Activated naive CD4-positive, alpha-beta T cell treated with anti-CD3 and anti-CD28 coated beads for 36 hours (primary cell): ENCODE results near the gene DTNB. TPM values are rescaled to one million over a fixed set of nuclear protein-coding genes. Genes with fewer than 3 reads are reported as not detected.
A peak's percentile ranks its signal among the peaks of the same experiment; 100 is the strongest.
"Not testable (repeated sequence)": the region's sequence is repeated elsewhere in the genome, so short reads cannot be mapped to it uniquely, and the experiment has no call there.

Experiments
- CTCF ChIA-PET: fragments of 350-600 bp; sonication (Branson Sonifier 250); formaldehyde crosslinking; loops from one replicate; lab custom pipeline; 2021; ENCODE audit warnings: antibody characterized with exemption; lab: Charles Lee
- DNase-seq: peaks from one replicate; pipeline ENCODE4 v3.0.0-alpha.2; 2020
- H3K27ac Mint-ChIP-seq: one replicate; pipeline ENCODE4 v1.8.0; 2021; ENCODE audit warnings: mild to moderate bottlenecking, mixed read lengths
- H3K27me3 Mint-ChIP-seq: one replicate; pipeline ENCODE4 v1.8.0; 2021; ENCODE audit warnings: low read depth, mixed read lengths
- H3K36me3 Mint-ChIP-seq: one replicate; pipeline ENCODE4 v1.8.0; 2021; ENCODE audit warnings: low read depth, mixed read lengths
- H3K4me1 Mint-ChIP-seq: one replicate; pipeline ENCODE4 v1.8.0; 2021; ENCODE audit warnings: low read depth, mixed read lengths
- H3K4me3 Mint-ChIP-seq: one replicate; pipeline ENCODE4 v1.8.0; 2021; ENCODE audit warnings: mild to moderate bottlenecking, moderate library complexity, mixed read lengths
- H3K9me3 Mint-ChIP-seq: one replicate; pipeline ENCODE4 v1.8.0; 2021; ENCODE audit warnings: mixed read lengths
- intact Hi-C: fragments of 100-400 bp; cut with micrococcal nuclease; formaldehyde crosslinking; loops from one replicate; pipeline ENCODE4 v1.15.1; 2023
- total RNA-seq, 2 experiments: library from RNA; stranded (reverse); gene quantifications; one replicate each; pipeline ENCODE4 v1.2.3, GENCODE V29; 2021

DTNB gene
- total RNA-seq, 2 experiments from 2014 or later, result 27.2 to 27.6 TPM

GRCh38 chr2:25417715-25418369 is 255.5 kb downstream of the DTNB start:
- no peak overlapping the region for H3K4me3 Mint-ChIP-seq
- H3K27me3 Mint-ChIP-seq, result no peaks in the 10 kb centered on the region
- intact Hi-C loops, result no loop called here
- peak; percentile 21 for DNase-seq
- no peak overlapping the region for H3K27ac Mint-ChIP-seq
- H3K9me3 Mint-ChIP-seq, result peaks cover 2% of the 10 kb centered on the region
- peaks cover 2% of the 10 kb centered on the region for H3K4me1 Mint-ChIP-seq
- CTCF ChIA-PET, result interaction anchor here (0.6 to 1.8 kb wide), 2 partner anchors 12 to 530 kb away, joined by 3 to 5 read pairs; no protein-coding TSS in a partner anchor
- peaks cover 18% of the 10 kb centered on the region for H3K36me3 Mint-ChIP-seq

GRCh38 chr2:25416674-25417073 is 256.7 kb downstream of the DTNB start:
- intact Hi-C loops, result no loop called here
- Mint-ChIP-seq H3K9me3 (peaks cover 2% of the 10 kb centered on the region), H3K36me3 (peaks cover 18% of the 10 kb centered on the region), H3K27me3 (no peaks in the 10 kb centered on the region), H3K4me1 (peaks cover 2% of the 10 kb centered on the region), H3K27ac (no peak overlapping the region), H3K4me3 (no peak overlapping the region)
- CTCF ChIA-PET, result interaction anchor here (0.6 to 1.8 kb wide), 2 partner anchors 13 to 20 kb away, joined by 5 read pairs; no protein-coding TSS in a partner anchor
- no peak for DNase-seq

- H3K27me3 Mint-ChIP-seq, result no peaks in the 10 kb centered on the region
- H3K9me3 Mint-ChIP-seq, result peaks cover 2% of the 10 kb centered on the region
- peaks cover 18% of the 10 kb centered on the region for H3K36me3 Mint-ChIP-seq
- no peak overlapping the region for H3K4me3 Mint-ChIP-seq
- intact Hi-C loops, result no loop called here
- DNase-seq, result no peak
- H3K4me1 Mint-ChIP-seq, result peaks cover 10% of the 10 kb centered on the region
- no peak overlapping the region for H3K27ac Mint-ChIP-seq
- CTCF ChIA-PET, result interaction anchor here (0.6 to 0.9 kb wide), 2 partner anchors 10 to 11 kb away, joined by 5 read pairs; no protein-coding TSS in a partner anchor
Observed at GRCh38 chr2:25414781-25415180, 258.6 kb downstream of the DTNB start.

GRCh38 chr2:25413409-25413808 is 260.0 kb downstream of the DTNB start:
- peaks cover 11% of the 10 kb centered on the region for H3K36me3 Mint-ChIP-seq
- H3K27me3 Mint-ChIP-seq, H3K27ac Mint-ChIP-seq, H3K4me1 Mint-ChIP-seq, H3K4me3 Mint-ChIP-seq, H3K9me3 Mint-ChIP-seq, DNase-seq, intact Hi-C loops, CTCF ChIA-PET: not testable (repeated sequence)

- CTCF ChIA-PET, result no interaction called here
- DNase-seq, result no peak
- Mint-ChIP-seq H3K36me3 (peaks cover 3% of the 10 kb centered on the region), H3K27ac (no peak overlapping the region), H3K4me3 (no peak overlapping the region), H3K27me3 (no peaks in the 10 kb centered on the region), H3K4me1 (peaks cover 8% of the 10 kb centered on the region), H3K9me3 (no peaks in the 10 kb centered on the region)
- intact Hi-C loops, result no loop called here
Observed at GRCh38 chr2:25411753-25412152, 261.6 kb downstream of the DTNB start.

- CTCF ChIA-PET, result no interaction called here
- Mint-ChIP-seq H3K9me3 (no peaks in the 10 kb centered on the region), H3K36me3 (peaks cover 3% of the 10 kb centered on the region), H3K27me3 (no peaks in the 10 kb centered on the region), H3K4me3 (no peak overlapping the region), H3K4me1 (peaks cover 8% of the 10 kb centered on the region), H3K27ac (no peak overlapping the region)
- intact Hi-C loops, result no loop called here
- DNase-seq, result no peak
Observed at GRCh38 chr2:25411281-25411680, 262.1 kb downstream of the DTNB start.

GRCh38 chr2:25410370-25410769 is 263.0 kb downstream of the DTNB start:
- Mint-ChIP-seq H3K4me3 (no peak overlapping the region), H3K4me1 (peaks cover 8% of the 10 kb centered on the region), H3K36me3 (peaks cover 3% of the 10 kb centered on the region), H3K9me3 (no peaks in the 10 kb centered on the region), H3K27ac (no peak overlapping the region), H3K27me3 (no peaks in the 10 kb centered on the region)
- no peak for DNase-seq
- CTCF ChIA-PET, result no interaction called here
- intact Hi-C loops, result no loop called here

- H3K36me3 Mint-ChIP-seq, result peaks cover 3% of the 10 kb centered on the region
- H3K4me1 Mint-ChIP-seq, result peaks cover 8% of the 10 kb centered on the region
- intact Hi-C loops, result no loop called here
- no peak overlapping the region for H3K27ac Mint-ChIP-seq
- H3K4me3 Mint-ChIP-seq, result no peak overlapping the region
- no peaks in the 10 kb centered on the region for H3K27me3 Mint-ChIP-seq
- CTCF ChIA-PET, result no interaction called here
- no peak for DNase-seq
- H3K9me3 Mint-ChIP-seq, result no peaks in the 10 kb centered on the region
Observed at GRCh38 chr2:25409468-25409867, 263.9 kb downstream of the DTNB start.

GRCh38 chr2:25409044-25409443 is 264.3 kb downstream of the DTNB start:
- Mint-ChIP-seq H3K27me3 (no peaks in the 10 kb centered on the region), H3K36me3 (peaks cover 3% of the 10 kb centered on the region), H3K9me3 (no peaks in the 10 kb centered on the region), H3K4me1 (peaks cover 8% of the 10 kb centered on the region), H3K27ac (no peak overlapping the region), H3K4me3 (no peak overlapping the region)
- CTCF ChIA-PET, result interaction anchor here (1.0 kb wide), 1 partner anchor 33 kb away, joined by 3 read pairs; no protein-coding TSS in a partner anchor
- no peak for DNase-seq
- intact Hi-C loops, result no loop called here

- CTCF ChIA-PET, result interaction anchor here (0.6 kb wide), 1 partner anchor 9 kb away, joined by 5 read pairs; no protein-coding TSS in a partner anchor
- H3K36me3 Mint-ChIP-seq, result no peaks in the 10 kb centered on the region
Observed at GRCh38 chr2:25405611-25406295, 267.6 kb downstream of the DTNB start.

GRCh38 chr2:25403120-25403760 is 270.1 kb downstream of the DTNB start:
- H3K27ac Mint-ChIP-seq, intact Hi-C loops, H3K27me3 Mint-ChIP-seq, H3K4me3 Mint-ChIP-seq, H3K9me3 Mint-ChIP-seq, H3K36me3 Mint-ChIP-seq: not testable (repeated sequence)
- peak; percentile 14 for DNase-seq
- CTCF ChIA-PET, result interaction anchor here (0.5 to 1.1 kb wide), 3 partner anchors 21 to 151 kb away, joined by 3 to 4 read pairs (median 3); no protein-coding TSS in a partner anchor
- peaks cover 12% of the 10 kb centered on the region for H3K4me1 Mint-ChIP-seq

More at GRCh38 chr2:25405611-25406295, 267.6 kb downstream of the DTNB start:
- Mint-ChIP-seq H3K27ac (no peak overlapping the region), H3K4me3 (no peak overlapping the region), H3K4me1 (peaks cover 20% of the 10 kb centered on the region), H3K27me3 (no peaks in the 10 kb centered on the region), H3K9me3 (no peaks in the 10 kb centered on the region)
- intact Hi-C loops, result no loop called here
- no peak for DNase-seq

GRCh38 chr2:25402477-25402876 is 270.9 kb downstream of the DTNB start:
- peak; percentile 29 for DNase-seq
- H3K27me3 Mint-ChIP-seq, result no peaks in the 10 kb centered on the region
- intact Hi-C loops, result no loop called here
- H3K27ac Mint-ChIP-seq, result no peak overlapping the region
- CTCF ChIA-PET, result interaction anchor here (0.6 kb wide), 1 partner anchor 350 kb away, joined by 3 read pairs; no protein-coding TSS in a partner anchor
- peaks cover 12% of the 10 kb centered on the region for H3K4me1 Mint-ChIP-seq
- no peaks in the 10 kb centered on the region for H3K36me3 Mint-ChIP-seq
- no peaks in the 10 kb centered on the region for H3K9me3 Mint-ChIP-seq
- no peak overlapping the region for H3K4me3 Mint-ChIP-seq
